Measurements from ENCODE around the gene R3HDM2.
"Not testable (repeated sequence)": the region's sequence is repeated elsewhere in the genome, so short reads cannot be mapped to it uniquely, and the experiment has no call there.

DNA sequence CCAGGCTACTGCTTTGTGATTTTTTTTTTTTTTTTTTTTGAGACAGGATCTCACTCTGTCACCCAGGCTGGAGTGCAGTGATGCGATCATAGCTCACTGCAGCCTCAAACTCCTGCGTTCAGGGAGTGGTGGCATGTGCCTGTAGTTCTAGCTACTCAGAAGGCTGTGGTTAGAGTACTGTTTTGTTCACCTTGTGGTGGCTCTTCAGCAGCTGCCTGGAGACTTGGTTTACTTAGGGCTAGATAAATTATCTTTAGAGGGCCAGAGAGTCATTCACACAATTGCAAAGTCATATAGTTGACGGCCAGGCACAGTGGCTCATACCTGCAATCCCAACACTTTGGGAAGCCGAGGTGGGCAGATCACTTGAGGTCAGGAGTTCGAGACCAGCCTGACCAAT lies 118.6 kb downstream of the R3HDM2 start:
- TF ChIP-seq, protein P1, sequence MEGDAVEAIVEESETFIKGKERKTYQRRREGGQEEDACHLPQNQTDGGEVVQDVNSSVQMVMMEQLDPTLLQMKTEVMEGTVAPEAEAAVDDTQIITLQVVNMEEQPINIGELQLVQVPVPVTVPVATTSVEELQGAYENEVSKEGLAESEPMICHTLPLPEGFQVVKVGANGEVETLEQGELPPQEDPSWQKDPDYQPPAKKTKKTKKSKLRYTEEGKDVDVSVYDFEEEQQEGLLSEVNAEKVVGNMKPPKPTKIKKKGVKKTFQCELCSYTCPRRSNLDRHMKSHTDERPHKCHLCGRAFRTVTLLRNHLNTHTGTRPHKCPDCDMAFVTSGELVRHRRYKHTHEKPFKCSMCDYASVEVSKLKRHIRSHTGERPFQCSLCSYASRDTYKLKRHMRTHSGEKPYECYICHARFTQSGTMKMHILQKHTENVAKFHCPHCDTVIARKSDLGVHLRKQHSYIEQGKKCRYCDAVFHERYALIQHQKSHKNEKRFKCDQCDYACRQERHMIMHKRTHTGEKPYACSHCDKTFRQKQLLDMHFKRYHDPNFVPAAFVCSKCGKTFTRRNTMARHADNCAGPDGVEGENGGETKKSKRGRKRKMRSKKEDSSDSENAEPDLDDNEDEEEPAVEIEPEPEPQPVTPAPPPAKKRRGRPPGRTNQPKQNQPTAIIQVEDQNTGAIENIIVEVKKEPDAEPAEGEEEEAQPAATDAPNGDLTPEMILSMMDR (IDR thresholded peaks at IDR 0.05; ENCODE audit: poor library complexity) = not testable (repeated sequence)
- not testable (repeated sequence) for TF ChIP-seq EZH2 (IDR thresholded peaks at IDR 0.05; ENCODE audit: borderline replicate concordance); EZH2phosphoT487 (IDR thresholded peaks at IDR 0.05; ENCODE audit: low read depth, severe bottlenecking, unreplicated experiment)
